Activated naive CD8-positive, alpha-beta T cell (primary cell): ENCODE data around the gene NR4A1.
A peak's percentile ranks its signal among the peaks of the same experiment; 100 is the strongest.

ENCODE experiments used
- H3K27ac Mint-ChIP-seq: one replicate; pipeline ENCODE4 v1.8.0; 2021; ENCODE audit warnings: mixed read lengths
- H3K27me3 Mint-ChIP-seq: one replicate; pipeline ENCODE4 v1.8.0; 2021; ENCODE audit warnings: mixed read lengths
- H3K36me3 Mint-ChIP-seq: one replicate; pipeline ENCODE4 v1.8.0; 2021; ENCODE audit warnings: mixed read lengths
- H3K4me1 Mint-ChIP-seq: one replicate; pipeline ENCODE4 v1.8.0; 2021; ENCODE audit warnings: low read depth, mixed read lengths
- H3K4me3 Mint-ChIP-seq: one replicate; pipeline ENCODE4 v1.8.0; 2021; ENCODE audit warnings: mild to moderate bottlenecking, mixed read lengths
- H3K9me3 Mint-ChIP-seq: one replicate; pipeline ENCODE4 v1.8.0; 2021; ENCODE audit warnings: low read depth, mixed read lengths

Gene NR4A1

DNA sequence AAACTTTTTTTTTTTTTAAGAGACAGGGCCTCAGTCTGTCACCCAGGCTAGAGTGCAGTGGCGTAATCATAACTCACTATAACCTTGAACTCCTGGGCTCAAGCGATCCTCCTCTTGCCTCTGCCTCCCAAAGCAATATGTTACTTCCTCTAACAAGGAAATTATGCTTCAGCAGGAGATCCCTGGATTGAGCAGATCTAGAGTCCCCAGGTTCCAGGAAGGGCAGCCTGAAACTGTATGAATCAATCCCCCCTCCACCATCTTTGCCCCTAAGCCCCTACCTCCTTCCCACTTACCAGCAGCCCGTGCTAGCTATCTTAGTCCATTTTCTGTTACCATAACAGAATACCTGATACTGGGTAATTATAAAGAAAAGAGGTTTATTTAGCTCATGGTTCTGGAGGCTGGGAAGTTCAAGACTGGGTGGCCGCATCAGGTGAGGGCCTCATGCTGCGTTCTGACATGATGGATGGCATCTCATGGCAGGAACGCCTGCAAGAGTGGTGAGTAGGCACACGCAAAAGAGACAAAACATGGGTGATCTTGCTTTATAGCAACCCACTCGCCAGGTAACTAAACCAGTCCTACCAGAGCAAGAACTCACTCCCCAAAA is 39.5 kb upstream of the NR4A1 start:
- H3K4me3 Mint-ChIP-seq = no peak overlapping the region
- peaks cover 17% of the 10 kb centered on the region for H3K4me1 Mint-ChIP-seq
- H3K9me3 Mint-ChIP-seq = no peaks in the 10 kb centered on the region
- H3K27ac Mint-ChIP-seq = no peak overlapping the region
- no peaks in the 10 kb centered on the region for H3K36me3 Mint-ChIP-seq
- H3K27me3 Mint-ChIP-seq = no peaks in the 10 kb centered on the region

DNA sequence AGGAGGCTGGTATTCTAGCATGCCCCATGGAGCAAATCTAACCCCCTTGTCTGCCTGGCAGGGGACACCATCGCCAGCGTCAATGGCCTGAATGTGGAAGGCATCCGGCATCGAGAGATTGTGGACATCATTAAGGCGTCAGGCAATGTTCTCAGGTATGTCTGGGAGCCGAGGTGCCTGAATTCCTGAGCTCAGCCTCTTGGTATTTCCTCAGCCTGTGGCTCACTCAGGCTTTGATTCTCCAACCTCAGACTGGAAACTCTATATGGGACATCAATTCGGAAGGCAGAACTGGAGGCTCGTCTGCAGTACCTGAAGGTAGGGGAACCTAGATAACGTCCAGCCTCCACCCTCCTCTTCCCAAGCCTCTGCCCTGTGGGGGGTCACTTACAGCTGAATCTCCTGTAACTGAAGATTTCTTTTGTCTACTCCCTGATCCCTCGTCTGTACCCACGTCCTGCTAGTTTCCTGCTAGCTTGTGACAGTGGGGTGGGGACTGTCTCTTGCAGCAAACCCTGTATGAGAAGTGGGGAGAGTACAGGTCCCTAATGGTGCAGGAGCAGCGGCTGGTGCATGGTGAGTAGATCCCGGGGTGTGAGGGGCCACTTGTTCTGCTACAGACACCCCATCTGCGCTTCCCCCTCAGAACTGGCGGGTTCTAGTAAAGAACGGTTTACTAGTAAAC is 37.5 kb upstream of the NR4A1 start:
- H3K4me1 Mint-ChIP-seq = peaks cover 7% of the 10 kb centered on the region
- peak overlapping the region; percentile 58 for H3K27ac Mint-ChIP-seq
- no peaks in the 10 kb centered on the region for H3K9me3 Mint-ChIP-seq
- H3K4me3 Mint-ChIP-seq = no peak overlapping the region
- no peaks in the 10 kb centered on the region for H3K36me3 Mint-ChIP-seq
- no peaks in the 10 kb centered on the region for H3K27me3 Mint-ChIP-seq

DNA sequence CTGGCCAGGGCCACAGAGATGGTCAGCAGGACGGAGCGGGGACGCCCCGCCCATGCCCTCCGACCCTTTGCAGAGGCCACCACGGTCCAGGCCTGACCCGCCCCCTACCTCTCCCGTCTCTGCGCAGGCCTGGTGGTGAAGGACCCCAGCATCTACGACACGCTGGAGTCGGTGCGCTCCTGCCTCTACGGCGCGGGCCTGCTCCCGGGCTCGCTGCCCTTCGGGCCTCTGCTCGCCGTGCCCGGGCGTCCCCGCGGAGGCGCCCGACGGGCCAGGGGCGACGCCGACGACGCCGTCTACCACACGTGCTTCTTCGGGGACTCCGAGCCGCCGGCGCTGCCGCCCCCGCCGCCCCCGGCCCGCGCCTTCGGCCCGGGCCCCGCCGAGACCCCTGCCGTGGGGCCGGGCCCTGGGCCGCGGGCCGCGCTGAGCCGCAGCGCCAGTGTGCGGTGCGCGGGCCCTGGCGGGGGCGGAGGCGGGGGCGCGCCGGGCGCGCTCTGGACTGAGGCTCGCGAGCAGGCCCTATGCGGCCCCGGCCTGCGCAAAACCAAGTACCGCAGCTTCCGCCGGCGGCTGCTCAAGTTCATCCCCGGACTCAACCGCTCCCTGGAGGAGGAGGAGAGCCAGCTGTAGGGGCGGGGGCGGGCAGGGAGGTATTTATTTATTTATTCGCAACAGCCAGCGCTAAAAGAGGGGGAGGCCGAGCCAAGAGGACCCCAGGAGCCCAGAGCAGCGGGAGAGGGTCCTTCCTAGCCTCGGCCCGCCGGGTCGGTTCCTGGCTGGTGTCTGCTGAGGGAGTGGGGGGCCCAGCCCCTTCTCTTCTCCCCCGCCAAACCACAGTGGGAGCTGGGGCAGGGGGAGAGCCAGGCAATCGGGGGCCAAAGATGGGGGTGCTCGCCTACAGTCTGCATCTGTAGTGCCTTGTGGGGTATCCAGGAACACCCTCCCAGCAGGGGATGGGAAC is 36.4 kb upstream of the NR4A1 start:
- no peaks in the 10 kb centered on the region for H3K36me3 Mint-ChIP-seq
- no peaks in the 10 kb centered on the region for H3K27me3 Mint-ChIP-seq
- no peak overlapping the region for H3K27ac Mint-ChIP-seq
- H3K9me3 Mint-ChIP-seq = no peaks in the 10 kb centered on the region
- peaks cover 1% of the 10 kb centered on the region for H3K4me1 Mint-ChIP-seq
- H3K4me3 Mint-ChIP-seq = no peak overlapping the region

DNA sequence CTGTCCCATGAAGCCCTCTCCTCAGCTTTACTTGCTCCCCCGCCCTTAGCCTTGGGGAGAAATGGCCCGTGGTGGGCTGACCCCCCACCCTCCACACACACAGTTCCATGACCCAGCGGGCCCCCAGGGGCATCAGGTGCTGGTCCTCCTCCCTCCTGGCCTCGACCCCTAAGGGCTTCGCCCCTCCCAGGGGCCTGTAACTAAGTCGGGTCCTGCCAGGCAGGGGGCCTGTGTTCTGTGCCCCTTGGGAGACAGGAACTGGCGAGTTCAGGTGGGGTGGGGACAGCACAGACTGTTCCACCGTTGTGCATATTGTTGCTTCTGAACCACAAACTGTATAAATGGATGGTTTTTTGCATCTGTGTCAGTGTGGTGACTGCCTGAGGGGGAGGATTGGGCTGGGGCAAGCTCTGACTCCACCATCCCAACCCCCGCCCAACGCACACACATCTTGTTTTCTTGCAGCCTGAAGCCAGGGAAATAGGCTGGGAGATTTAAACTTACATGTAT is 35.7 kb upstream of the NR4A1 start:
- no peak overlapping the region for H3K4me3 Mint-ChIP-seq
- no peaks in the 10 kb centered on the region for H3K9me3 Mint-ChIP-seq
- H3K36me3 Mint-ChIP-seq = no peaks in the 10 kb centered on the region
- H3K27me3 Mint-ChIP-seq = no peaks in the 10 kb centered on the region
- H3K4me1 Mint-ChIP-seq = peaks cover 8% of the 10 kb centered on the region
- no peak overlapping the region for H3K27ac Mint-ChIP-seq

DNA sequence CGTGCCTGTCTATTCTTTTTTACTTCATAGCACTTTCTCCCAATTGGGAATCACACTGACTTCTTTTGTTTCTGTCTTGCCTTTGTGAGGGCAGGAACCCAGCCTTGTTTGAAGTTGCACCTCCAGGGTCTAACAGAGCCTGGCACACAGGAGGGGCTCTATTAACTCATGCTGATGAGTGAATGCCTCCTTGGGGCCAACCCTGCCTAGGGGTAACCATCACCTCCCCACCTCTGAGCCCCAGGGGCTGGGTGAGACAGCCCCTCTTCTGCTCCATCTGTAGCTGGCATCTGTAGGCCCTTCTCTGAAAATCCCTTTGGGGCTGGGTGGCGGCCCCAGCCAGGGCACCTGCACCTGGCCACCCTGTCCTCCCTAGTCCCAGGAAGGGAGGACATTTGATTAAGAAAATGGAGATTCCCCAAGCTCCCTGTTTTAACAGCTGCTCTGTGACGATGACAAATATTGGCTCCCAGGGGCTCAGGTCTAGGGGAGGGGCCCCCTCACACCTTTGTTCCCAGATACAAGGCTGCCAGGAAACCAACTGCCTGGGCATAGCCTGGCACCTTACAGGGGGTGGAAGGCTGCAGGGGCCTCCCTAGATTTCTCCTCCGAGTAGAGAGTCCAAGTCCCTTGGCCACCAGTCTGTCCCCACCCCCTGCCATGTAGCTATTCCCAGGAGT is 32.7 kb upstream of the NR4A1 start:
- Mint-ChIP-seq H3K36me3 (no peaks in the 10 kb centered on the region), H3K4me3 (no peak overlapping the region), H3K27ac (no peak overlapping the region), H3K9me3 (no peaks in the 10 kb centered on the region), H3K4me1 (peaks cover 21% of the 10 kb centered on the region), H3K27me3 (no peaks in the 10 kb centered on the region)

DNA sequence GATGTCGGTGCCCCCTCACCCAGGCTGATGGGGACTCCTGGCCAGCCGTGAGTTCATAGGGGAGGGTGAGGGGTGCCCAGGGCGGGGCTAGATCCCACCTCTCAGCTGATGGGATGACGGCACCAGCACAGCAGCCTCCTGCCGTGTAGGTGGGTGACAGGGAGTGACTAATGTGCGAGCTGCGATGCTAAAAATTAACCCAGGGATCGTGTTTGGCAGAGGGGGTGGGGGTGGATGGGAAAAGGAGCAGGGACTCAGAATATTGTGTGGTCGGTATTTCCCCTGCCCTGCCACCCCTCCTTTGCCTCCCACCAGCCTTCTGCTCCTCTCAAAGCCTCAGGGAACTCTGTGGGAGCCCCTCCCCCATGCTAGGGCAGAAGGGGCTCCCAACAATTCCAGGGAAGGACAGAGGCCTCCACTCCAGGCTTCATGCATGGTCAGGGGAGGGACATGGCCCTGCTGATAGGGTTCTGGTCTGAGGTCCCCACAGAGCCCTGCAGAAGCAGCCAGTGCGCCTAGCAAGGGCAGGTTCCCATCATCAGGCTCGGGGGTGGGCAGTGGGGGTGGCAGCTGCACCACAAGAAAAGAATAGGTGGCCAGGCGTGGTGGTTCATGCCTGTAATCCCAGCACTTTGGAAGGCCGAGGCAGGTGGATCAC is 32.0 kb upstream of the NR4A1 start:
- Mint-ChIP-seq H3K4me1 (peaks cover 24% of the 10 kb centered on the region), H3K36me3 (no peaks in the 10 kb centered on the region), H3K4me3 (no peak overlapping the region), H3K27me3 (no peaks in the 10 kb centered on the region), H3K27ac (no peak overlapping the region), H3K9me3 (no peaks in the 10 kb centered on the region)

DNA sequence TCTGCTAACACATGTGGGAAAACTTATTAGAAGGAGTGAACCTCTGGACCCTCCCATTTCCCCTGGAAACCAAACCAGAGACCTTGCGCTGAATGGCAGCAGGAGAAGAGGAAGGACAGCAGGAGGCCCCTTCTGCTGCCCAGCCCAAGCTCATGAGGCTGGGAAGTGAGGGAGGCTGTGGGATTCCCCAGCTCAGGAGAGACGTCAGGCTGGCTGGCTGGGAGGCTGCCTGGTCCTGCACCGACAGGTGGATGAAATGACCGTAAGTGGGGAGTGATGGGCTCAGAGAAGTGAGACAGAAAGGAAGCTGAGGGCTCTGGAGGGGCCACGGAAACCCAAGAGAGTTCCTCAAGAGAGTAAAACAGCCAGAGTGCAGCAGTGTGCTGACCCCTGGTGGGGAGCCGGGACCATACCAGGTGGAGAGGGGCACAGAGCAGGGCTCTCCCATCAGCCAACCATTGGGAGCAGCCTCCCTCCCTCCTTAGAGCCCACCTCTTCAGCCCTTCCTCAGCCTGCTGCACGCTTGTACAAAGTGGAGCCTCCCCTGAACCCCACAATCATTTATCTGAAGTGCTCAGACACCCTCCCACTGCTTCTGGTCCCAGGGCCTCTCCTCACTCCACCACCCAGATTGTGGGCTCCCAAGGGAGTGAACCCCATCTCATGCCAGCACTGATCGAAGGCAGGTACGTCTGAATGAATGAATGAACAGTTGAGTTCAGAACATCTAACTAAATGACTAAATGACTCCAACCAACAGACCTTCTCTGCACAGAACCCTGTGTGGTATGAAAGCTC is 30.5 kb upstream of the NR4A1 start:
- Mint-ChIP-seq H3K9me3 (no peaks in the 10 kb centered on the region), H3K27ac (no peak overlapping the region), H3K36me3 (no peaks in the 10 kb centered on the region), H3K4me3 (no peak overlapping the region), H3K4me1 (peaks cover 39% of the 10 kb centered on the region), H3K27me3 (no peaks in the 10 kb centered on the region)

DNA sequence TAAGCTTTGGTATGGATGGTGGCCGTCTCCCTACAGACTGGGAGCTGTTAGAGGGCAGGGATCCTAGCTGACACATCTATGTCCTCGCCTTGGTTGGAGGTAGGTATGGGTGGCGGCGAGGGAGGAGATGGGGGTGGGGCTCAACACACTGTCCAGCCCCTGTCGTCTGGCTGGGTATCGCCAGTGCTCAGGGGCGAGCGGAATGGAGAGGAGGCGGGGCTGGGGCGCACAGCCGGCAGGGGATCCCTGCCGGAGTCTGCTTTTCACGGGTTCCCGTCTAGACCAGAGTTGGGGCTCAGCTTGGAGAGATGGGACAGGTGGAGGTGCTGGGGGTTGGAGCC is 28.4 kb upstream of the NR4A1 start:
- peak overlapping the region; percentile 80 for H3K4me3 Mint-ChIP-seq
- no peaks in the 10 kb centered on the region for H3K9me3 Mint-ChIP-seq
- no peaks in the 10 kb centered on the region for H3K27me3 Mint-ChIP-seq
- no peaks in the 10 kb centered on the region for H3K36me3 Mint-ChIP-seq
- no peak overlapping the region for H3K27ac Mint-ChIP-seq
- H3K4me1 Mint-ChIP-seq = peaks cover 47% of the 10 kb centered on the region

DNA sequence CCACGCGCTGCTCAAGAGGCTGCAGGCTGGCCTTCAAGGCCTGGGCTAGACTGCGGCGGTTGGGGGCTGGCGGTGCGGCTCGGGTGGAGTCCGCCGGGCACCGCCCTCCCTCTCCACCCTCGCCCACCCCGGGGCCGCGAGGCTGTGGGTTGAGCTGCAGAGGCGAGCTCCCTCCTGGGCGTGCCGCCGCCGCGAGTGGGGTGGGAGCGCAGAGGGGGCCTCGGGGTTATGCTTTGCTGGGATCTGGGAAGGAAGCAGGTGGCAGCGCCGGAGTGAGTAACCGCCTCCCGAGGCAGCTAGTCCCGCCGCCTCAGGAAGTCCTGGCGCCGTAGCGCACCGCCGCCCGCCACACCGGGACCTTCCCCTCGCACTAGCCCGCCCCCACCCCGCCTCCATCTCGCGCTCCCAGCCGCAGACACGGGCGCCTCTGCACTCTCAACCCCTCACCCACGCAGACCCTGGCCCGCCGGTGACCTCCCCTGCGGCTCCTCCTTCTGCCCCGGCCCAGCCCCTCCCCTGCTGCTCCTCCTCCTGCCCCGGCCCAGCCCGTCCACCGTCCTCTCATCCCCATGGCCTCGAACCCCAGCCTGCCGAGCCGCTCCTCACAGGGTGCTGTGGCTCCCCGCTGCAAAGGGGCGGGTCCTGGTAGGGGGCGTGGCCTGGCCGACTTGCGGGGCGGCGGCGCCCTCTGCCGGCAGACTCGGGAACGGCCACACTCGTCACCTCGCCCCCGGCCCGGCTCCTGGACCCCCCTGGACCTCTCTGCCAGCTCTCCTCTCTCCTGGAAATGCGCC is 27.9 kb upstream of the NR4A1 start:
- no peaks in the 10 kb centered on the region for H3K9me3 Mint-ChIP-seq
- H3K27me3 Mint-ChIP-seq = no peaks in the 10 kb centered on the region
- H3K27ac Mint-ChIP-seq = peak overlapping the region; percentile 95
- peak overlapping the region; percentile 88 for H3K4me3 Mint-ChIP-seq
- peaks cover 47% of the 10 kb centered on the region for H3K4me1 Mint-ChIP-seq
- H3K36me3 Mint-ChIP-seq = no peaks in the 10 kb centered on the region

DNA sequence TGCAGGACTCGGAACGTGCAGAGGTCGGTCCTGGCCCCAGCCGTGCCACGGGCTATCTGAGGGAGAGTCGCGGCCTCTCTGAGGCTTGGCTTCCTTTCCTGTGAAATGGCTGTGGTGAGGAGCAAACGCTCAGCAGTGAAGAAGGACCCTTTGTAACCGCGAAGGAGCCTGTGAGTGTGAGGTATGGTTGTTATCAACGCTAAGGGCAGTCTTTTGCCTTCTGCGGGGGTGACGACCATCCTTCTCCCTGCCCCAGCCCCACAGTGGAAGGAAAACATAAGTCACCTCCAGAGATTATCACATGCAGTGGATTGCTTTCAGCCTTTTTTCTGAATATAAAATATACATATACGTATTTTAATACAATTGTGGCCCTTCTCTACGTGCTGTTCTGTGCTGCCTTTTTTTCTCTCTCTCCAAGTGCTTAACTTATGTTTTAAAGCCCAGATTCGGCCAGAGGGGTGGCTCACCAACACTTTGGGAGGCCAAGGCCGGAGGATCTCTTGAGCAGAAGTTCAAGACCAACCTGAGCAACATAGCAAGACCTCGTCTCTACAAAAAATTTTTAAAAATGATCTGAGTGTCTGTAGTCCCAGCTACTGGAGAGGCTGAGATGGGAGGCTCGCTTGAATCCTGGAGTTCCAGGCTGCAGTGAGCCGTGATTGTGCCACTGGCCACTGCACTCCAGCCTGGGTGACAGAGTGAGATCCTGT is 27.1 kb upstream of the NR4A1 start:
- H3K4me3 Mint-ChIP-seq = peak overlapping the region; percentile 88
- no peaks in the 10 kb centered on the region for H3K27me3 Mint-ChIP-seq
- H3K36me3 Mint-ChIP-seq = no peaks in the 10 kb centered on the region
- H3K27ac Mint-ChIP-seq = peak overlapping the region; percentile 95
- peaks cover 47% of the 10 kb centered on the region for H3K4me1 Mint-ChIP-seq
- H3K9me3 Mint-ChIP-seq = no peaks in the 10 kb centered on the region

DNA sequence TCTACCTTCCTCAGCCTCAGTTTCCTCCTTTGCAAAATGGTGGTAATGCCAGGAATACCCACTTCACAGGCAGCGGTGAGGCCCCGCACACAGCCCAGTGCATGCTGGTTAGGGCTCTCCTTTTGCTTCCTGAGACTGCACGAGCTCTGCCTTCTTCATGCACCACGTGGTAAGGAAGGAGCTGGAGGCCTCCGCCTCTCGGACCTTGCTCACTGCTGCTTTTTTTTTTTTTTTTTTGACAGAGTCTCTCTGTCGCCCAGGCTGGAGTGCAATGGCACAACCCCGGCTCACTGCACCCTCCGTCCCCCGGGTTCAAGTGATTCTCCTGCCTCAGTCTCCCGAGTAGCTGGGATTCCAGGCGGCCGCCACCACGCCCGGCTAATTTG is 26.4 kb upstream of the NR4A1 start:
- peak overlapping the region; percentile 88 for H3K4me3 Mint-ChIP-seq
- peak overlapping the region; percentile 95 for H3K27ac Mint-ChIP-seq
- H3K4me1 Mint-ChIP-seq = peaks cover 47% of the 10 kb centered on the region
- no peaks in the 10 kb centered on the region for H3K9me3 Mint-ChIP-seq
- no peaks in the 10 kb centered on the region for H3K27me3 Mint-ChIP-seq
- H3K36me3 Mint-ChIP-seq = no peaks in the 10 kb centered on the region

DNA sequence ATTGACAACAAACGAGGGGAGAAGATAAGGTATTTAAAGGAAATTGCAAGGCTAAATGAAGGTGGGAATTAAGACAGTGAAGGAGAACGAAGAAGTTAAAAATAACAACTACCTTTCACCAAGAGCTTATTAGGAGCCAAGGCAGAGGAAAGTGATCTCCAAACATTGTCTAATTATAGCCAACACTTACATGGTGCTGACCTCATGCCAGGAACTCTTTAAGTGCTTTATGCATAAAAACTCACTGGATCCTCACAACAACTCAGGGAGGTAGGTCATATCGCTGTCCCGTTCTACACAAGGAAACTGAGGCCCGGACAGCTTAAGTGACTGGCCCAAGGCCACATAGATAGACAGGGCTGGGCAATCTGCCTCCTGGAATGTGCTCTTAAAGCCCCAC is 25.0 kb upstream of the NR4A1 start:
- H3K4me3 Mint-ChIP-seq = peak overlapping the region; percentile 88
- H3K27me3 Mint-ChIP-seq = no peaks in the 10 kb centered on the region
- peak overlapping the region; percentile 30 for H3K27ac Mint-ChIP-seq
- no peaks in the 10 kb centered on the region for H3K9me3 Mint-ChIP-seq
- H3K4me1 Mint-ChIP-seq = peaks cover 34% of the 10 kb centered on the region
- H3K36me3 Mint-ChIP-seq = no peaks in the 10 kb centered on the region
